H1 (cell line): Measurements from ENCODE around the gene NAA10. TPM values are rescaled to one million over a fixed set of nuclear protein-coding genes. Genes with fewer than 3 reads are reported as not detected.

Source experiments
- polyA plus RNA-seq, 7 experiments: library from polyadenylated mRNA; depleted of rRNA in 3 of 7; stranded (reverse) in 5 of 7; unstranded in 2 of 7; fragments of >200 nt in 5 of 7; fragments of 200-250 nt in 2 of 7; gene quantifications; 1 replicate in 5 of 7; 2 replicates in 1 of 7; 4 replicates in 1 of 7; pipeline versions ENCODE4 v1.2.1 to v1.2.3, GENCODE V29; 2011 to 2013; ENCODE audit warnings: missing spikeins in 2 of 7, mixed read lengths in 2 of 7
- total RNA-seq: library from RNA; stranded (reverse); fragmentation: NEBNext Ultra II Directional; extraction: Animal tissue kit (Norgen Biotek cat#: 25700); gene quantifications from 2 replicates; pipeline ENCODE4 v1.2.1, GENCODE V29; 2021
- TF ChIP-seq, protein P1 (sequence below): IDR thresholded peaks from 2 replicates; pipeline ENCODE4 v1.6.1; 2012; ENCODE audit warnings: inconsistent platforms

The NAA10 gene
- total and polyA plus RNA-seq, 2 of the 8 experiments (the other 6 are each of a cell fraction or from before 2014, with no cell fraction given): 80.4 to 98.8 TPM

DNA sequence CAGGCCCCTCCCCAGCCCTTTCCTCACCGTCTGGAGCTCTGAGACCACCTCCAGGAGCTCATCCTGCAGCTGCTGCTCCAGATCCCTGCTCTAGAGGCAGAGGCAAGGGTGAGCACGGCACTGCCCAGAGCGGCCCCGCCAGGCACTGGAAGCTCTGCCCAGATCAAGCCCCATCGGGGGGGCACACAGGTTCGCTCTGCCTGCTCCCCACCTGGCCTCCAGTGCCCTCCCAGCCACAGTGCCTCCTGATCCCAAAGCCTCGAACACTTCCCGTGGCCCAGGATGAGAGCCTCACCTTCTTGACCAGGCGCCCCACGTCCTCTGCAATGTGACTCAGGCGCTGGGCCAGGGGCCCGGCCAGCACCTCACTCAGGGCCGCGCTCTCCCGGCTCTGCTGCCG is 13.8 kb downstream of the NAA10 start (continued):
- TF ChIP-seq, protein P1, sequence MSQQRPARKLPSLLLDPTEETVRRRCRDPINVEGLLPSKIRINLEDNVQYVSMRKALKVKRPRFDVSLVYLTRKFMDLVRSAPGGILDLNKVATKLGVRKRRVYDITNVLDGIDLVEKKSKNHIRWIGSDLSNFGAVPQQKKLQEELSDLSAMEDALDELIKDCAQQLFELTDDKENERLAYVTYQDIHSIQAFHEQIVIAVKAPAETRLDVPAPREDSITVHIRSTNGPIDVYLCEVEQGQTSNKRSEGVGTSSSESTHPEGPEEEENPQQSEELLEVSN: no peak
